ENCODE measurements around the gene IL22.

Gene IL22, protein sequence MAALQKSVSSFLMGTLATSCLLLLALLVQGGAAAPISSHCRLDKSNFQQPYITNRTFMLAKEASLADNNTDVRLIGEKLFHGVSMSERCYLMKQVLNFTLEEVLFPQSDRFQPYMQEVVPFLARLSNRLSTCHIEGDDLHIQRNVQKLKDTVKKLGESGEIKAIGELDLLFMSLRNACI

GRCh38 chr12:68253504-68253903 lies at the start of gene IL22:
Gene IL22 (minus strand): TSS chr12:68253604. CDS start chr12:68253448, 156 bp downstream.
- DNase-seq (ENCODE audit: low spot score) = no peak

DNA sequence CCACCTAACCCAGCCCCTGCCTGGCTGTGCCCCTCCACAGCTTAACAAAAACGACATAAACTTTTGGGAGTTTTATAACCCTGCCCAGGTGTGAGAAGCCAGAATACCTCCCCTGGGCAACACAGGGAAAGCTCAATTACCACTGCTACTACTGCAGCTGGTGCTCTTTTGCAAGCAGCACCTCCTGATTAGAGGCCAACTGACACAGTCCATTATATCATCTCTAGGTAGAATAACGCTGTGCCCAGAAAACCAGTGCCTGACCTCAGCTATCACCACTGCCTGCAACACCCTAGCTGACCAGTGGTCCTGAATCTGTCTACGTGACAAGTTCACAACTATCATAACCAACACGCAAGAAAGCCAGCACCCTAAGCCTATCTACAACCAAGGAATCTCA lies 44.5 kb upstream of the IL22 start:
- no peak for DNase-seq (ENCODE audit: low spot score)

DNA sequence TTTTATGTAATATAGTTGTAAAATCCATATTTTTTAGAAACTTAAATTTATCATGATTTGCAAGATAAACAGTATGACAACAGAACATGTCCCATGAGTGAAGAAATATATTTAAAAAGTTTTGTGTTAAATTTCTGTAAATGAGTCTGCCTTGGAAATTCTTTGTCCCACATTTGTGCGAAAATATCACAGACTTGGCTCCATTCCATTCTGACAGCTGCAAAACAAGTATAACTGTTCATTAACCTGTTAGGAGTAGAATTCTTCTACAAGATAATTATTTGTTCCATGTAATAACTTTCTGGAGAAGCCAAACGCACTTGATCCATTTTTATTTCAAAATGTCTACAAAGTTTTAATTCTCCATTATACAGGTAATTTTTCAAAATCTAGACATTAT lies 40.8 kb upstream of the IL22 start:
- DNase-seq (ENCODE audit: low spot score) = no peak

- no peak for DNase-seq (ENCODE audit: low spot score)
These were observed 39.9 kb upstream of the IL22 start for GRCh38 chr12:68293347-68293746.

DNA sequence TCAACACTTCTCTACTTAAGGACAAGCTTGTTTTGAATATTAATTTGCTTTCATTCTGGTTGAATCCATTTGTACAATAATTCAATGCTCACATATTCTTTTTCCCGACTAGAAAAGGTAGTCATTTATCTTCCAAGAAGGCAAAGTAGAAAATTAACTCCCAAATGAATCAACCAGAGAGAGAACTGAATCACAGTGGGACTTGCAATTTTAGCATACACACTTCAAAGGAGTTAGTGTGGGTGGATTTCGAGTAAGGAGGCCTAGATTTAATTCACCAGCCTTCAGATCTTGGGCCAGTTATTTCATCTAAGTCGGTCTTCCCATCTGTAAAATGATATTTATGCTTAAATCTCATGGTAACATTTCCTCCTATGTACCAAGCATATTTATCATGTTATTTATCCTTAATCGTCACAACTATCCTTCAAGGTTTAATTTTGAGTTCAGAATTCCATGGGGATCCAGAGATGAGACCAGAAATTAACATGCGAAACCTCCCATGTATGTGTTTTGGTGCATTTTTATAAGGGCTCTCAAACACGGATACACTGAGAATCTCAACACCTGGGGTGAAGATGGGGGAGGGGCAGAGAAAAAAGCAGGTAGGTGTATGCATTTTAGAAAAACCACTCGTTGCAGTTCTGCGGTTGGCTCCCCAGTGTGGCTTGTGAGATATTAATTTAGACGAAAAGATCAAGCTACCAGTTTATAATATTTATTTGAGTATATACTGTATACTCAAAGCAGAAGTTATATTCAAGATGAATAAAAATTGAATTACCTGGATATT lies 38.9 kb upstream of the IL22 start:
- DNase-seq (ENCODE audit: low spot score) = no peak

GRCh38 chr12:68291396-68292036 lies 38.1 kb upstream of the IL22 start:
- DNase-seq (ENCODE audit: low spot score) = no peak

GRCh38 chr12:68290126-68290525 lies 36.7 kb upstream of the IL22 start:
- no peak for DNase-seq (ENCODE audit: low spot score)

GRCh38 chr12:68287106-68287505 lies 33.7 kb upstream of the IL22 start:
- no peak for DNase-seq (ENCODE audit: low spot score)

GRCh38 chr12:68286396-68286795 lies 33.0 kb upstream of the IL22 start:
- DNase-seq (ENCODE audit: low spot score) = no peak

- DNase-seq (ENCODE audit: low spot score) = no peak
These were observed 32.1 kb upstream of the IL22 start for GRCh38 chr12:68285541-68285940.

DNA sequence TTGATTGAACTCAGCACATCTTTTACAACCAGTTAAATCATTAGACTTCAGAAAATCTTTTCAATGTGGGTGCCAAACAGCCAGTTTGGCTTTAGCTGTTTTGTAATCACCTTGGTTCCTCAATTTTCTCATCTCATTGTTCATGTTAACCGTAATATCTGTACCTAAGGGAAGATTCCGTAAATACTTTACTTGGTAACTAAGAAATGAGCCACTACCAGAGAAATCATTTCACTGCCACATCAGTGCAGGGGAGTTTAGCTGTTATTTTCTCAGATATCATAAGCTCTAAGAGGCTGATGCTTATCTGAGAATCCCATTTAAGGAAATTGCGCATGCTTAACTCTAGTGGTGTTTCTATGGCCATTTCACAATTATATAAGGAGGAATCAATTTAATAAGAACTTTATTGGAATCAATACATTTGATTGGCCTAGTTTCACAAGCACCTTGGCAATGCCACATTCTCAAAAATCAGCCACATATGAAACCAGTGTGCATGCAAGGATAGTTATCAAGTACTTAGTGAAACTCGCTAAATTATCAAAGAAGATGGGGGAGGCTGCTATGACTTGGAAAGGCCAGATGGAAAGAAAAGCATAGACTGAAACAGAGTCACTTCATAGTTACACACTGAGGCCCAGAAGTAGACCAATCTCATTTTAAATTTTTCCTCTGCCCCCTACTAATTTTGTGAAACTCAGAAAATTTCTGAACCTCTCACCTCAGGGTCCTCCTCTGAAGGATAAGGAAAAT lies 28.1 kb upstream of the IL22 start:
- no peak for DNase-seq (ENCODE audit: low spot score)

DNA sequence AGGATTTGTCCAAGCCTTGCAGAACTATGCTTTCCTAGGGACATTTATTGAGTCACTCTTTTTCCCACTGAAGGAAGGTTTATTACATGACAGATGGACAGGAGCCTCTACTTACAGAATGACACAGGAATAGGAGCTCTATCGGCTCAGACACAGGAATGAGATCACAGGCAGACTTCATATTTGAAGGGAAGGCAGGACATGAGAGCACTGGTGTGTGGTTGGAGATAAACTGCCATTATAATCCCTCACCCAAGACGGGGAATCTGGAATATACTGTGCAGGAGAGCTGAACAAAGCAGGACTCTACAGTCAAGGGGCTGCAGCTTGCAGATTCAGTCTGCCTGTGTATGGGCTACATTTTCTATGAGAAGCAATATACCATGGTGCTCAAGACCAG lies 26.8 kb upstream of the IL22 start:
- no peak for DNase-seq (ENCODE audit: low spot score)

- DNase-seq (ENCODE audit: low spot score) = no peak
These were observed 26.0 kb upstream of the IL22 start for GRCh38 chr12:68279227-68280054.

DNA sequence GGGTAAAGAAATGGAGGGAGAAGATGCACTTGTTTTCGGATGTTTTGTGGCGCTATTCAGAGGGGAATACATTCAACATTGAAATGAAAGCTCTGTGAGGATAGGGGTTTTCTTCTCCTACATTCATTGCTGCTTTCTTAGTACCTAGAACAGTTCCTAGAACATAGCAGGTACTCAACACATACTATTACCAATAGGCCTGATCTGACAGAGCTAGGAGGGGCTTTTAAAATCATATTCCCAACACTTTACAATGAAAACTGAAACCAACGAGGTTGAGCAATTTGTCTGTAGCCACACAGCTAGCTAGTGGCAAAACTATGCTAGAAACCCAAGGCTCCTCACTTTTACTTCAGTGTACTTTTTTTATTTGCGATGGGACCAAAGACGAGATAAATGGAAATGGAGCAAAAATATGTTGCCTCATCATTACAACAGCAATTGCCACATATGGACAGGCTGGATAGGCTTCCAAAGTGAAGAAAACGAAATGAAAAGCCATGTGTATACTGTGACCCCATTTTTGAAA lies 23.1 kb upstream of the IL22 start:
- no peak for DNase-seq (ENCODE audit: low spot score)

DNA sequence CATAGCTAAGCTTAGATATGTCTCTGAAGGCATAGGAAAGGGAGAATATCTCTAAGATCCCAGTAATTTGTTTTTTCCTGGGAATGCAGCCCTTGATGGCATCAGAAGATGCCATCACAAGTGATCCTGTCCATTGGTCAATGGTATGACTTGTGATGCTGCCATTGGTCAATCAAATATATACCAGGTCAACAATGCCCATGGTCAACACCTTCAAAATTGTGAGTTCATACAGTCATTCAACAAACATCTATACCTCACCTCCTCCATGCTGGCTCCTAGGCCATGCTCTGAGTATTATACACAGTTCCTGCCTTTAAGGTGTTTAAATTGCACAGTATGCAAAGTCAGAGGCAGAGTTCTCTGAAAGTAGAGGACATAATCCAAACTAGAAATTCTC lies 19.3 kb upstream of the IL22 start:
- DNase-seq (ENCODE audit: low spot score) = no peak

- DNase-seq (ENCODE audit: low spot score) = no peak
These were observed 17.9 kb upstream of the IL22 start for GRCh38 chr12:68271346-68271745.

DNA sequence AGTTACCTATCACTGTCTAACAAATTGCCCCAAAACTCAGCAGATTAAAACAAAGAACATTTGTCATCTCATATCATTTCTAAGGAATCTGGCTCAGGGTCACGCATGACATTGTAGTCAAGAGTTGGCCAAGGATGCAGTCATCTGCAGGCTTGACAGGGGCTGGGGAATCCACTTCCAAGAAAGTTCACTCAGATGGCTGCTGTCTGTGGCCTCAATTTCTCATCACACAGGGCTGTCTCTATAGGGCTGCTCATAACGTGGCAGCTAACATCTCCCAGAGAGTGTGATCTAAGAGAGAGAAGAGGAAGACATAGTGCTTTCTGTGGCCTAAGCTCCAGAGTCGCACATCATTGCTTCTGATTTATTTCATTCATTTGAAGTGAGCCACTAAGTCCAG lies 17.0 kb upstream of the IL22 start:
- DNase-seq (ENCODE audit: low spot score) = no peak

DNA sequence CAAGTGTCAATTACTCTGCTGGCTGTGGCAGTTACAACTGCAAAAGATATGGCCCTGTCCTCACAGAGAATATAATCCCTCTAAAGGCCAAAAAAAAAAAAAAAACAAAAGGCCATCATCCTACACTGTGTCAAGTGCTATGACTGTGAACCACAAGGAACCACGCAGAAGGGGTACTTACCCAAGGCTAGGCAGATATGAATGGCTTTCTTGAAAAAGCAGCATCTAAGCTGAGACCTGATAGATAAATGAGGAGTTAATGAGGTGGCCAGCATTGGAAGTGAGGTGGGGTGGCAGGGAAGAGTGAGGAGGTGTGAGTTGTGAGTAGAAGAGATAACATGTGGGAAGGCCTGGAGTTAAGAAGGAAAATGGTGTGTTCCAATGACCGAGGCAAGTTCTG lies 16.4 kb upstream of the IL22 start:
- no peak for DNase-seq (ENCODE audit: low spot score)

- DNase-seq (ENCODE audit: low spot score) = no peak
These were observed 15.6 kb upstream of the IL22 start for GRCh38 chr12:68268967-68269366.

DNA sequence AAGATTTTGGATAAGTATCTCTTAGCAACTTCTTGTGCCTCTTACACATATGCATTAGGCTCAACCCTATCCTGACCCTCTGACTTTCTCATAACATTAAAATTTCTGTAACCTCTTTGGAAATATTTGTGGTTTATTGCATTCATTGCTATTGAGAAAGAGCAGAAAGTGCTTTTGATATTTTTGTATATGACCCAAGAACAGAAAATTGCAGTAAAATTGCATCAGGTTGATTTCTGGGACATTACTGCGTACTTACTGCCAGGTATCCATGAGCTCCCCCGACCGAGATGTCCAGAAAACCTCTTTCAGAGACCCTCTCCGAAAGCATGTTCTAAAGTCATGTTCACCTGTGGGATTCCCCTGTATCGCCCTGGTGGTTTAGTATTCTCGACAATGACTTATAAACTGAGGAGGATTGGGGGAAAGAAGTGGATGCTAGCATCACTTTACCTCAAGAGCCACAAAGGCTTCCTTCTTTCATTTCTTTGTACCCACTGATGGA lies 14.5 kb upstream of the IL22 start:
- no peak for DNase-seq (ENCODE audit: low spot score)

- no peak for DNase-seq (ENCODE audit: low spot score)
These were observed 11.5 kb upstream of the IL22 start for GRCh38 chr12:68264857-68265256.

Data from putamen (tissue), 1 donor.